RCC 7860 (cell line): ENCODE measurements around the gene OSGEP.

Source experiments
- DNase-seq: peaks from one replicate; pipeline ENCODE4 v3.0.0-alpha.2; 2015; ENCODE audit warnings: low spot score
- FAIRE-seq: peaks from 2 replicates; lab custom pipeline; 2012; peaks lifted over from hg19 to GRCh38; lab: Jason Lieb, UNC

OSGEP gene

DNA sequence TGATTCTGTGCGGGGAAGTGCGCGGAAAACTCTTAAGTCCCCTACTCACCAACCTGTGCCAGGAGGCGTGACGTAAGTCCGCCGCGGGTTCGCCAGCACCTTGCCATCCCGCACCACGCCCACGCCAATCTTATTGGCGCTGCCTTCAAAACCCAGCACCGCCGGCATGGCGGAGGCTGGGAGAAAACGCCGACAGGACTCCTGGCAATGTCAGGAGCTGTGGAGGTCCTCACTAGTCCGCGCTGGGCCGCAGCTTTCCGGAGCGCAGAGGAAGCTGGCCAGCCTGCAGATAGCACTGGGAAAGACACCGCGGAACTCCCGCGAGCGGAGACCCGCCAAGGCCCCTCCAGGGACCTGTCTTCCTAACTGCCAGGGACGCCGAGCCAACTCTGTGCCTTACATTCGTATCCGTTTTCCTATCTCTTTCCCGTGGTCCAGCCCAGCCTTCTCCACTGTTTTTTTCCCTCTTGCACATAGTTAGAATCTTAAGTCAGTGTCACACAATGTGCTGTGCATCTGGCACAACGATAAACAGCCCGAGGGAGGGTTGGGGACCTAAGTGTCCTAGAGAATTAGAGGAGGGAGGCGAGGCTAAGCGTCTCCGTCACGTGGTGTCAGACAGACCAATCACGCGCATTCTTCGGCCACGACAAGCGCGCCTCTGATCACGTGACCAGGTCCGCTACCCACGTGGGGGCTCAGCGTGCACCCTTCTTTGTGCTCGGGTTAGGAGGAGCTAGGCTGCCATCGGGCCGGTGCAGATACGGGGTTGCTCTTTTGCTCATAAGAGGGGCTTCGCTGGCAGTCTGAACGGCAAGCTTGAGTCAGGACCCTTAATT lies at the start of gene OSGEP, which contains the start of gene APEX1:
Gene OSGEP, minus strand, starts transcription at position 297 of the 839 bp plus-strand sequence. Its CDS starts 129 bp downstream, at position 168.
Gene APEX1, plus strand, starts transcription at position 711 of the 839 bp plus-strand sequence. CDS start 420 bp downstream, outside the sequence.
- FAIRE-seq (peak; percentile 69), DNase-seq (peak; percentile 89)

DNA sequence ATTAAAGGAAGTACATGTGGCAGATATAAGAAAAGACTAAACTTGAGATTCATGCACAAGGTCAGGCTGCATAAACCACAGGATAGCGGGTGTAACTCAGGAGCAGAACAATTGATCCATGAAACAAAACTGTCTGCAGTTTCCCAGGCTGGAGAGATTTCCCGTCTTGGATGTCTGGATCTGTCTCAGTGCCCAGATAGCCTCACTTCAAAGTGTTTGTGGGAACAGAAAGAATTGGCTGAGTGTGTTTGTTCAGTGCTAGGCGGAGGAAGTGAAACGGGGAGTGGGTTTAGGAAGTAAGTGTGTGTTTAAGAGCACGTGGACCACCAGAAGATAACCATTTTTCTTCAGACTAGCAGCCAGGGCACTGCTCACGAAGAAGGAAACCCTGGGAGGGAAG lies 49.3 kb upstream of the OSGEP start:
- no peak for DNase-seq
- FAIRE-seq, result no peak

- DNase-seq (no peak), FAIRE-seq (no peak)
Measured at GRCh38 chr14:20501346-20501745, 46.7 kb upstream of the OSGEP start.

DNA sequence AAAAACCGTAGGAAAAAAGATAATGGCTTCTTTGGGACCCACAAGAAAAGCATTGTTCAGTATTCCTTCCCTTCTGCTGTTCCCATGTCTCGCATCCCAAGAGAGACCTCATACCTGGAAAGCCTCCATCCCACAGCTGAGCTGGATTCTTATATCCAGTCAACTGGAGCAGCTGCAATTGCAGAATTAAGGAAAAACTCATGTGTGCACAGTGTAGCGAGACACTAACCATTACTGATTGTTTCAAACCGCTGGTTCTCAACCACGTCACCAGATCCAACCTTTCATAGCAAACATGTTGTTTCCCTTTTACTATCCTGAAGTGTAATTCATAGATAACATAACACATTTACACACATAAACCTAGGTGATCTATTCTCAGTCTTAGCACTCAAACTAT lies 45.3 kb upstream of the OSGEP start:
- DNase-seq (no peak), FAIRE-seq (no peak)

- FAIRE-seq (no peak), DNase-seq (no peak)
Measured at GRCh38 chr14:20499108-20499507, 44.5 kb upstream of the OSGEP start.

- DNase-seq, result no peak
- FAIRE-seq, result no peak
Measured at GRCh38 chr14:20498622-20499021, 44.0 kb upstream of the OSGEP start.

- FAIRE-seq (no peak), DNase-seq (no peak)
Measured at GRCh38 chr14:20494935-20495766, 40.5 kb upstream of the OSGEP start.

DNA sequence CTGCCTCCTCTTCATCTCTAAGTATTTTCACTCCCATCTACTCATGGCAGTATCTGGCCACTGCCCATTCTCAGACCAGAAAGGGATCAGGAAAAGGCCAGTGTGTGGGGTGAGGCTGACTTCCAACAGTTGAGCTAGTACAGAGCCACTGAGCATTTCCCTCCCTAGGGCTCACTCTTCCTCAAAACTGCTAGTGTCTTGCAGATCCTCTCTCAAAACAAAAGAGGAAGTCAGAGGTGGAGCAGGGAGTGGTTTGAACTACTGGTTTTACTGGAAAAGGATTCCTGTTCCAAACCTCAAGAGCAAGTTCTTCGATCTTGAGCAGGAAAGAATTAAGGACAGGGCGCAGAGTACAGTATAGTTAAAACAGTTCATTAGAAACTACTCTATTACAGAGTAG lies 39.0 kb upstream of the OSGEP start:
- DNase-seq (no peak), FAIRE-seq (no peak)

DNA sequence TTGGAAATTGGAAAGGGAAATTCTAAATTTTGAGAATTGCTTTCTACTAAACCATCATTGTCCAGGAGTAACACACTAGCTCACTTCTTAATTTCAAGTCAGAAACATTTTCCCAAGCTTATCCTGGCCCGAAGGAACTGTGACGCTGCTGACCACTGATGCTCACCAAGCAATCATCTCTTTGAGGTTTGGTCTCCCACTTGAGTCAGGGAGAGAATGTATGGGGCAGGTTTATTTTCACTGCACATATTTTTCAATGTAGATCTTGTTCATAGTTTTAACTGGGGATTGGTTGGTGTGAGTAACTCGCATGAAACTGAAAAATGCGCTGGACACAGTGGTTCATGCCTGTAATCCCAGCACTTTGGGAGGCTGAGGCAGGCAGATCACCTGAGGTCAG lies 37.9 kb upstream of the OSGEP start:
- DNase-seq, result no peak
- no peak for FAIRE-seq

- DNase-seq, result no peak
- no peak for FAIRE-seq
Measured at GRCh38 chr14:20490563-20490962, 36.0 kb upstream of the OSGEP start.

DNA sequence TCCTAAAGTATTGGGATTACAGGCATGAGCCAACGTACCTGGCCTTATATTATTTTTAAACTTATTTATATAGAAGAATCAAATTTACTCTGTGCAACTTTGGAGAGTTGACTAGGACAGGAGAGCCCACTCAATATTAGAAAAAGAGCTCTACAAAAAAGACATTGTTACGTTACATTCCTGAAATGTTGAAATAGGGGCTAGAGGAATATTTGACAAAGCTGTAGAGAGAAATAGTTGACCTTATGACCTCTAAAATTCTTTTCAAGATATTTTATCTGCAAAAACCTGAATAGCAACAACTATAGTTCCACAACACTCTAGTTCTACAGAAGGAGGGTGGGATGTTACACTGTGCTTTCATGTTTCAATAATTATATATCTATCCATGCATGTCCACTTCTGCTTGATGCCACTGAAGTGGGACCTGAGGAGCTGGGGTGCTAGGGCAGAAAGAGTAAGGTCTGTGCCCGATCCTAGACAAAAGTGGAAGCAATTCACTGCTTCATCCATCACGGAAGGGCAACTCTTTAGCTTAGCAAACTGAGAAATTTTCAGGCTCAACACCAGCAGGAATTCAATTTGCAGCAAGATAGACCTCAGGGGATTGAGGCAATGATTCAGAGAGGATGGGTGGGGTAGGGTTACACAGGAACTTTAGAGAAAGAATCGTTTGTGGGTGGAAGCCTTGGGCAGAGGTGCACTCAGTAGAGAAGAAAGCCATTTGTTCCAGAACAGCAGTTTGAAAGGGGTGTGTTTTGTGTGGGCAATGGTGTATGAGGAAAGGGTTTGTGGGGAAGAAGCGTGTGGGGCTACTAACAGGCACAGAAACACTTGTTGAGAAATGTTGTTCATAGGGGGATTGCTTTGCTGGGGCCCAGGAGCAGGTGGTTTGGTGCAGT lies 34.7 kb upstream of the OSGEP start:
- no peak for FAIRE-seq
- DNase-seq, result no peak

DNA sequence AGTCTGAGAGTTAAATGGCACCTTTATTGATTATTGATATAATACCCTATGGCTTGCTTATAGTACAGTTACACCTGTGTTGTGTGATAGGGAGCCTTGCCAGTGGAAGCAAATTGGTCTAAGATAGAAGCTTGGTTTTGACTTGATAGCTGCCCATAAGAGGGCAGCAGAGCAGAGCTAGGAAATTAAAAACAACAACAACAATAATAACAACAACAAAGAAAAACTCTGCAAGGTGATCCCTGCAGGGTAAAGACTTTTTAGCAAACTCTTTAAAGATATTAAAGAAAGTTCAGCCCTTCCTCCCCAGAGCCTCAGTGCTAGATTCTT lies 32.7 kb upstream of the OSGEP start:
- FAIRE-seq (no peak), DNase-seq (no peak)

DNA sequence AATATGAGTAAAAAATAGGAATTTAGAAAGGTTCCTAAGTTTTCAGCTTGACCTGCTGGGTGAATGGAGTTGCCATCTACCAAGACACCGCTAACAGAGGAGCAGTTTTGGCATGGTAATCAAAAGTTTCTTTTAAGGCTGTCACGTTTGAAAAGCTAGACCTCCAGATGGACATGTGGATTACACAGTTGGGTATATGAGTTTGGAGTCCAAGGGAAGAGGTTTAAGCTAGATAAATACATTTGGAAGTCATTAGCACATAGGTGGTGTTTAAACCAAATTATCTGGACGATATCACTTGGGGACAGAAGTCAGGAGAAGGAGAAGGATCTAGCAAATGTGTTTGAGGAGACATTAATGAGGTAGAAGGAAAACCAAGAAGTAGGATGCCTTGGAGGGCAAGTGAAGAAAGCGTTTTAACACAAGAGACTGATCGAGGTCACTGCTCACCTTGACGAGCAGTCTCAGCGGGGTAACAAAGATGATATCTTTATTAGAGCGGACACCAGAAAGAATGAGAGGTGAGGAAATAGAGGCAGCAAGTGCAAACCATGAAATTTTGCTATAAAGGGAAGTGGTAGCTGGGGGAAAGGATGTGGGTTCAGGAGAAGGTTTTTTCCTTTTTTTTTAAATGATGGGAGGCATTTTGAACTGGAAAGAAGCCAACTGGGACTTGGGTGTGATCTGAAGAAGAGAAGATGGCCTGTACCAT lies 32.2 kb upstream of the OSGEP start:
- DNase-seq (no peak), FAIRE-seq (no peak)

DNA sequence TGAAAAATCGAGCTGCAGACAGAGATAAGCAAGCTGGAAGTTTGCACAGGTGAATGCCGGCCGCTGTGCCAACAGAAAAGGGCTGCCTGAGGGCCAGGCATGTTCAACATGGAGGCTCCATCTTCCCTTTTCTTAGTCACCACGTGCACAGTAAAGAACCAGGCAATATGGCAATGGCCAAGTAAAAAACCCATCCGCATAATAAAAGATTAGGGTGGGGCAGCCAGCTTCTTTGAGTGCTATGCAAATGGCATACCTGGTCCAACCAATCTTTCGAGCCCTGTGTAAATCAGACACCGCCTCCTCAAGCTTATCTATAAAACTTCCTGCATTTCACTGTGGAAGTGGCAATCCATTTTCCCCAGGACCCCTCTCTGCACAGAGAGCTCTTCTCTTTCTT lies 31.3 kb upstream of the OSGEP start:
- FAIRE-seq (no peak), DNase-seq (no peak)

GRCh38 chr14:20482382-20482781 lies 27.8 kb upstream of the OSGEP start:
- no peak for FAIRE-seq

GRCh38 chr14:20478894-20479293 lies 24.3 kb upstream of the OSGEP start:
- DNase-seq (no peak), FAIRE-seq (no peak)

More at GRCh38 chr14:20482382-20482781, 27.8 kb upstream of the OSGEP start:
- no peak for DNase-seq

DNA sequence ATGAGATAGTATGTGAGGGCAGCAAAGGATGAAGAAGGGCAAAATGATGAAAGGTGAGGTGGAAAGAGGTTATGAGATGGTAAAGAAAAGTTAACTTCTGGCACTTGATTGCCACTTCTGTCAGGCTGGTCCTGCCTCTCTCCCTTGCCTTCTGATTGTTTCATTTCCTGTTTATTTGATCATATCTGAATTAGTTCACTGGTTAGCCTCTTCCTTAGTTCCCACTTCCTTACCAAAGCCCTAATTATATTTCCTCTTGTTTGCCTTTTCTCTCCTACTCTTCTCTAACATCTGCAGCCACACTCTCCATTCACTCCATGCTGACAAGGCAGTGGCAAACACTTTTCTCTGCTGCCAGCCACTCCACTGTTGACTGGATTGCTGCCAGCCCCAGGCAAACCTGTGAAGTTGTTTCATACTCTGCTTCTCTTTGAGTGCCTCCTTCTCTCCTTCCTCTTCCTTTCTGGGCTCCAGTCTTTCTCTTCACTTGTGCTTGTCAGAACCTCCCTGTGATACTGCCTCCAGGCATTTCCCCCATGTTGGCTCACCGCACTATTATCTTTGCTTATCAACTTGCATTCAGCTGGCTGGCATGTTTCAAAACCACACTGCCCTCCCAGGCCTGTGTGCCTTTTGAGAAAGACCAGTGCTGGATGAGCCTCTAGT lies 22.7 kb upstream of the OSGEP start:
- no peak for FAIRE-seq
- DNase-seq, result no peak

- FAIRE-seq, result no peak
- DNase-seq, result no peak
Measured at GRCh38 chr14:20476776-20477175, 22.2 kb upstream of the OSGEP start.

GRCh38 chr14:20472536-20473169 lies 18.0 kb upstream of the OSGEP start:
- no peak for DNase-seq
- no peak for FAIRE-seq

DNA sequence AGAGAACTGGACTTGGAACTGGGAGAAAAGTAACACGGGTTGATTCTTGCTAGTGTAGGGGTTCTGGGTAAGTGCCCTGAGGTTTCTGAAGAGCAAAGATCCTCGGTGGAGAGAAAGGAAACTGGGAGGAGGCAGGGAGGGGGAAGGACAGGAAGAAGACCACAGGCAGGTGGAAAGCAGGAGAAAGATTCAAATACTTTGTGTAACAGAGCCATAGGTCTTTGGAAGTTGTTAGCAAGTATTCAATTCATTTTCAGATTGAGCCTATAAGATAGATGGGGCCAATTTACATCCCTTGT lies 15.9 kb upstream of the OSGEP start:
- DNase-seq (no peak), FAIRE-seq (no peak)
